EH (cell line): ENCODE measurements around the gene PSAPL1.

Experiments used
- DNase-seq: peaks from one replicate; pipeline ENCODE4 v3.0.0-alpha.2; 2015; ENCODE audit warnings: low read depth

PSAPL1 gene

GRCh38 chr4:7381890-7382633 is 52.7 kb downstream of the PSAPL1 start:
- DNase-seq: no peak

GRCh38 chr4:7381221-7381889 is 53.4 kb downstream of the PSAPL1 start:
- DNase-seq: no peak
